Testis (tissue), 2 donors: ENCODE data around the gene SRRM2.

Experiments
- POLR2A ChIP-seq: fragments of 450-650 bp; IDR thresholded peaks from one replicate; pipeline ENCODE4 v1.6.1; 2017; ENCODE audit warnings: antibody characterized with exemption, mild to moderate bottlenecking, moderate library complexity
- TF ChIP-seq, protein P1 (sequence below), 3 experiments: fragments of 450-650 bp in 2 of 3; fragments of 200-600 bp in 1 of 3; sonication (generic) in 1 of 3; IDR thresholded peaks; one replicate each; pipeline ENCODE4 v1.5.1; 2016 to 2019; ENCODE audit warnings: antibody characterized with exemption in 3 of 3, mild to moderate bottlenecking in 2 of 3, moderate library complexity in 1 of 3

DNA sequence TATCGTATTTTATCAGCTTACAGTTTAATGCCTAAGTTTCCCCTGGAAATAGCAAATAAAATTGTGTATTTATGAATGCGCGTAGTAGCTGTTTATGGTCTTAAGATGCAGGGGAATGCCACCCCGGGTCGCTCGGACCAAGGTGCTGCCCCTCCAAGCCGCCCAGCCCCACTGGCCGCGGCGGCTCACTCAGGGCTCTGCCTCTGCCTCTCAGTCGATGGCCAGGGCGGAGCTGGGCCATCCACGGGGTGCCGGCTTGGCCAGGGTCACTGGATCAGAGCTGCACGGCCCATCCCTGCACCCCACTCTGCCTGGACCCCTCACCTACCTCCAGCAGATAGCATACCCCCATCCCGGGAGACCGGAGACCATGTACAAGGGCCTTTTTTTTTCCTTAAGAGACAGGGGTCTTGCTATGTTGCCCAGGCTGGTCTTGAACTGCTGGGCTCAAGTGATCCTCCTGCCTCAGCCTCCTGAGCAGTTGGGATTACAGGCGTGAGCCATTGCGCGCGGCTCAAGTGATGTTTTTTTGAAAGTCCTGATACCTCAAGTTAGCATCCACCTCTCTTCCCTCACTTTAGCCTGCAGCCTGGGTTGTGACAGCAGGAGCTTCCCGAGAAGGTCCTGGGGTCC lies 43.4 kb upstream of the SRRM2 start:
- no peak for TF ChIP-seq POLR2A
- TF ChIP-seq, protein P1, sequence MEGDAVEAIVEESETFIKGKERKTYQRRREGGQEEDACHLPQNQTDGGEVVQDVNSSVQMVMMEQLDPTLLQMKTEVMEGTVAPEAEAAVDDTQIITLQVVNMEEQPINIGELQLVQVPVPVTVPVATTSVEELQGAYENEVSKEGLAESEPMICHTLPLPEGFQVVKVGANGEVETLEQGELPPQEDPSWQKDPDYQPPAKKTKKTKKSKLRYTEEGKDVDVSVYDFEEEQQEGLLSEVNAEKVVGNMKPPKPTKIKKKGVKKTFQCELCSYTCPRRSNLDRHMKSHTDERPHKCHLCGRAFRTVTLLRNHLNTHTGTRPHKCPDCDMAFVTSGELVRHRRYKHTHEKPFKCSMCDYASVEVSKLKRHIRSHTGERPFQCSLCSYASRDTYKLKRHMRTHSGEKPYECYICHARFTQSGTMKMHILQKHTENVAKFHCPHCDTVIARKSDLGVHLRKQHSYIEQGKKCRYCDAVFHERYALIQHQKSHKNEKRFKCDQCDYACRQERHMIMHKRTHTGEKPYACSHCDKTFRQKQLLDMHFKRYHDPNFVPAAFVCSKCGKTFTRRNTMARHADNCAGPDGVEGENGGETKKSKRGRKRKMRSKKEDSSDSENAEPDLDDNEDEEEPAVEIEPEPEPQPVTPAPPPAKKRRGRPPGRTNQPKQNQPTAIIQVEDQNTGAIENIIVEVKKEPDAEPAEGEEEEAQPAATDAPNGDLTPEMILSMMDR (IDR thresholded peaks at IDR 0.05), result no peak
